GM10847 (cell line): Measurements from ENCODE around the gene LPAR3.

ENCODE experiments used
- POLR2A ChIP-seq: IDR thresholded peaks from 2 replicates; pipeline ENCODE4 v1.6.1; 2011; ENCODE audit not compliant: insufficient read length; ENCODE audit errors: extremely low read depth

The LPAR3 gene

GRCh38 chr1:84847253-84848250 lies 45.5 kb downstream of the LPAR3 start:
- no peak for TF ChIP-seq POLR2A

- no peak for TF ChIP-seq POLR2A
Measured at GRCh38 chr1:84846387-84846786, 46.6 kb downstream of the LPAR3 start.

DNA sequence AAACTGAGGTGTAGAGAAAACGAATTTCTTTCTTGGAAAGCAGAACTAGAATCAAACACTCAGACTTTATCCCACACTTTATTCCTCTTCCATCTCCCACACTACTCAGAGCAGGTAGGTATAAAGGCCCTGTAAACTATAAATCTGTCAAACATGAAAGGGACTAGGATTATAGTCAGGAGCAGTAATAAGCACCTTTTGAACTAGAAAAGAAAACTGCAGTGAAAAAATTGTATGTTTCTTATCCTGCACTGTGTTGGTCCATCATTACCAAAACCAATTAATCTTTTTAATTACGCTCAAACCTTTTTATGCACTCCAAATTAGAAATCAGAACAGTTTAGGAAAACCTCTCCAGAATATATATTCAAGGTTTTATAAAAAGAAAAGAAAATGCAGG lies 47.6 kb downstream of the LPAR3 start:
- no peak for TF ChIP-seq POLR2A

- TF ChIP-seq POLR2A = no peak
Measured at GRCh38 chr1:84844094-84844493, 48.9 kb downstream of the LPAR3 start.

DNA sequence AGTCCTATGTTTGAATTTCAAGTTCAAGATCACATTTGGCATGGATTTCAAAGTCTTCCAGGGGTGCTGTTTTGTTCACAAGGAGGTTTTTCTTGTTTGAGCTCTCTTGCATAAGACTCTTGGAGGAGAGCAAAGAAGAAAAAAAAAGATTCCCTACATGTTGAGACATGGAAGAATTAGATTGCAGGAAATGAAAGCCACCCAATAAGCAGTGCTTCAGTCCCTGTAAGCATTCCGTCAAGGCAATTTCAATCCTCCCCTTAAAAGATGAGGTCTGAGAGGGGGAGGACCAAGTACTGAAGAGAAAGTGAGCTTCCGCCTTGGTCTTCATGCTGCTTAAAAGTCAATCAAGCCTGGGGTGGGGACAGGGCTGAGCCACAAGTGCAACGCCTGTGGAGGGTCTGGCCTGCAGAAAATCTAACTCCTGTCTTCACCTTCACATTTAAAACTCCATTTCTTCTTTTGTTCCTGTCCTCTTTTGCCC lies 50.2 kb downstream of the LPAR3 start:
- TF ChIP-seq POLR2A = no peak

DNA sequence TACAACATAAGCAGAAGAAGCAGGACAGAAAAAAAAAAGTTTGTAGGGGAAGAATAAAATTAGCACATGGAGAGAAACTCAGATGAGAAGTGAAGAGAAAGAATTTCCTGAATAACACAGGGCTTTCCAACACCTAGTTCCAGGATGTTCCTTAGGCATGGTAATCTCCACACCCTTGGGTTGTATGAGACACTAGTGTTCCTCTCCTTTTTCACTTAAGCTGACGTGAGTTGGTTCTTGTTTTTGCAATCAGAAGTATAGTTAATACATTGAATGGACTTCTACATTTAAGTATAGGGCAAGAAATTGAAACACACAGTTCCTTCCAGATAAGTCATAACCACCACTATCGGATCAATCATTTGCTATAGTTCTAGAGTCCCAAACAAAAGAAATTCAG lies 51.0 kb downstream of the LPAR3 start:
- TF ChIP-seq POLR2A = no peak

DNA sequence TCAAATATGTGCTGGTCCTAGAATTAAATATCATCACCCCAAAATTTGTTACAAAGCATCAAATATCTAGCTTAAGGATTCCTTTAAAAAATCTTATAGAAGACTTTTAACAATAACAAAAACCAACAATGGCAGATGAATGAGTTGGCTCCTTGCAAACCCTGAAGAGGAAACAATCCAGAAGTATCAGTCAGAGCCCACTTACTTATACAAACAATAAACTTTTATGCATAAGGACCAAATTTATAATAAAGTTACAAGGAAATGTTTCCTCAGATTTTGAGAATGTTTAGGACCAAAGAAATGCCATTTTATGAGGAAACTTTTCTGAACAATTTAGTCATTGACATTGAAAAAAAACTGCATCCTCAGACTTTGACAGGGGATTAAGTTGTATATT lies 52.7 kb downstream of the LPAR3 start:
- TF ChIP-seq POLR2A = no peak

DNA sequence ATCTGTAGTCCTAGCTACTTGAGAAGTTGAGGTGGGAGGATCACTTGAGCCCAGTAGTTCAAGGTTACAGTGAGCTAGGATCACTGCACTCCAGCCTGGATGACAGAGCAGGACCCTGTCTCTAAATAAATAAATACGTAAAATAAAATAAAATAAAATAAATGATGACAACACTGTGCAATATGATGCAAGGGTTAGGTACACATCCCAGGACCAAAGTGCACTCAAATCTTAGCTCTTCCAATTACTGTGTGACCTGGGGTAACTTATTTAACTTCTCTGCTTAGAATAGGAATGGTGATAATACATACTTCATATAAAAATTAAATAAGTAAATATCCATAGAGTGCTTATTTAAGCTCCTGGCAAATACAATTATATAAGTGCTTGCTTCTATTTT lies 53.5 kb downstream of the LPAR3 start:
- no peak for TF ChIP-seq POLR2A

DNA sequence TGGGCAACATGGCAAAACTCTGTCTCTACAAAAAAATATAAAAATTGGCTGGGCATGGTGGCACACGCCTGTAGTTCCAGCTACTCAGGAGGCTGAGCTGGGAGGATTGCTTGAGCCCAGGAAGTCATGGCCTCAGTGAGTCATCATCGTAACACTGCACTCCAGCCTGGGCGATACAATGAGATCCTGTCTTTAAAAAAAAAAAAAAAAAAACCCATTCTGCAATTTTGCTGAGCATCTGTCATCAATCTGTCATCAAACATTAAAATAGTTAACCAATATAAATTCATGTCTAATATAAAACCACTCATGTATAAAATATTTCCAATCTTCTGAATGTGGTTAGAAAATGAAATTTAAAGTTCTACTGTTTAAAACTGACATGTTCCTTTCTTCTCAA lies 56.9 kb downstream of the LPAR3 start:
- TF ChIP-seq POLR2A = no peak

DNA sequence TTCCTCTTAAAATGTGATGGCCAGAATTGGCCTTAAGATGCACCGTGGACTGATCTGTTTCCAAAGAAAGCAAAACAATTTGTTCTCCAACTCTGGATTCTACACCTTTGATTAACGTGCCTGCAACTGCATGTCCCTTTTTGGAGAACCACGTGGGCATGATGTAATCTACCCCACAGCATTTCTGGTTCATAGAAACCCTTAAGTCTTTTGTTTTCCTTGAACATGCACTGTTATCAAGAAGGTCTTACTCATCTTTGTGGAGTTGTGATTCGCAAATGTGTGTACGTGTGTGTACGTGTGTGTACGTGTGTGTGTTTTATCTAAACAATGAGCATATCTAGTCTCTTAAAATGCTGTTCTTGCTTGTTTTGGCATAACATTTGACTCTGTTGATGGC lies 57.8 kb downstream of the LPAR3 start:
- no peak for TF ChIP-seq POLR2A

- TF ChIP-seq POLR2A = no peak
Measured at GRCh38 chr1:84834419-84835064, 58.5 kb downstream of the LPAR3 start.

DNA sequence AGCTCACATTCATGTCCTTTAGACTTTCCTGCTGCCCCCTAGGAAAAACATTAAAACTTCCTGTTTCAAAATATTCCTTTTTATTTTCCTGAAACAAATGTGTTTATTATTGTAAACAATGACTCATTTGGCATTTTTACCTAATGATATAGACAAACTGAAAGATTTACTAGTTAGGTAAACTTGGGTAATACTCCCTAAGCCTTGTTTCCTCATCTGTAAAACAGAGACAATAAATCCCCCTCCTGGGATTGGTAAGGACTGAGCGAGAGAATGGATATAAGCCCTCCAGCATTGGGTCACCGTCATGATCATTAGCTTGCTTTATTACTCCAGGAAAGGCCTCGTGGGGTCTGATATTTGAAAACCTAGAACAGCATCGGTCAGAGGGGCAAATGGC lies 59.8 kb downstream of the LPAR3 start:
- TF ChIP-seq POLR2A = no peak

DNA sequence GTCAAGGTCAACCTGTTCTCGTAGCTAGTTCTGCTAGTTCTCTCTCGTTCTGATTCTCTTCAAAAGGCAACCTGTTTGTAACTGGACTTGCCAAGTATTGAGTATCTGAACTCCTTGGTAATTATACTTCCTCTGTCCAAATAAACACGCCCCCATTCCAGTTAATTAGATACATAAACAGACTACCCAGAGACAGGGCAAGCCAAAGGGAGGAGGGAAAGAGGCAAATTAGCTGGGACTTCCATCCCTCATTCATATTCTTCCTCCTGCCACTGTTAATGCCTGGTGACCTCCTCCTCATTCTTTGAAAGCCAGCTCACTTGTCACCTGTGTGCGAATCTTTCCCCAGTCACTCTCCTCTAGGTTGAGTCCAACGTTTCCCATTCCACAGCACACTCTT lies 62.9 kb downstream of the LPAR3 start:
- no peak for TF ChIP-seq POLR2A

GRCh38 chr1:84827976-84828375 lies 65.0 kb downstream of the LPAR3 start:
- no peak for TF ChIP-seq POLR2A

DNA sequence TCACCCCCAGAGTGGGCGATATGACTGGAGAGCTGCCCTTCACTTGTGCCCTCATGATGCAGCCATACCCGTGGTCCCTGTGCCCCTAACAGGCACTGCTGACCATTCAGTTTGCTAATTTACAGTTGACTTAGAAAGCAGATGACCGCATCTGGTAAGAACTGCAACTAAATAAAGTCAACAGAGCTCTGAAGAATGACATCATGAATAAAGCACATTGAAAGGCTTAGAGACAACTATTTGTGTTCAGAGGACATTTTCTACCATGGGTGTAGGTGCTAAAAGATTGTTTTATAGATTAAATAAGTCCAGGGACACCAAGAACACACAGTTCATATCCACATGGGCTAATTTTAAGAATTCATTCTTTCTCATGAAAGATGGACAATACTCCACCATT lies 65.5 kb downstream of the LPAR3 start:
- no peak for TF ChIP-seq POLR2A

- no peak for TF ChIP-seq POLR2A
Measured at GRCh38 chr1:84825161-84825560, 67.8 kb downstream of the LPAR3 start.
